Natural killer cell (primary cell): ENCODE data around the gene RIC3. TPM values are rescaled to one million over a fixed set of nuclear protein-coding genes. Genes with fewer than 3 reads are reported as not detected.
A peak's percentile ranks its signal among the peaks of the same experiment; 100 is the strongest.
"Not testable (repeated sequence)": the region's sequence is repeated elsewhere in the genome, so short reads cannot be mapped to it uniquely, and the experiment has no call there.

Experiments used
- ATAC-seq, 3 donors: fragments of 150-1000 bp in 2 of 3; fragments of 200-7000 bp in 1 of 3; cut with Tn5 transposase; 1 replicate in 1 of 3; 2 replicates in 2 of 3; pipeline ENCODE4 v1.10.0; 2021; ENCODE audit warnings: mild to moderate bottlenecking in 2 of 3, moderate library complexity in 2 of 3
- DNase-seq, 2 donors: peaks; one replicate each; pipeline versions ENCODE4 v3.0.0 to v3.0.0-alpha.2; 2013 to 2021; ENCODE audit warnings: mixed read lengths in 1 of 2
- H3K27ac ChIP-seq: one replicate; pipeline ENCODE4 v1.5.1; 2013; ENCODE audit warnings: mild to moderate bottlenecking, low read length
- H3K27me3 ChIP-seq: one replicate; pipeline ENCODE4 v1.6.1; 2013; ENCODE audit warnings: low read length; ENCODE audit not compliant: control insufficient read depth, insufficient read depth
- H3K36me3 ChIP-seq: one replicate; pipeline ENCODE4 v1.6.1; 2013; ENCODE audit warnings: low read length; ENCODE audit not compliant: control insufficient read depth, insufficient read depth
- H3K4me1 ChIP-seq: one replicate; pipeline ENCODE4 v1.6.1; 2013; ENCODE audit warnings: low read length; ENCODE audit not compliant: control insufficient read depth, insufficient read depth
- H3K4me3 ChIP-seq: one replicate; pipeline ENCODE4 v1.5.1; 2013; ENCODE audit warnings: low read length
- H3K9me3 ChIP-seq: one replicate; pipeline ENCODE4 v1.6.1; 2013; ENCODE audit warnings: low read length; ENCODE audit not compliant: control insufficient read depth, insufficient read depth
- H3K27ac Mint-ChIP-seq, 2 donors: one replicate each; pipeline ENCODE4 v1.8.0; 2022; ENCODE audit warnings: mild to moderate bottlenecking in 2 of 2, mixed read lengths in 2 of 2, moderate library complexity in 1 of 2
- H3K27me3 Mint-ChIP-seq, 2 donors: one replicate each; pipeline ENCODE4 v1.8.0; 2022; ENCODE audit warnings: low read depth in 2 of 2, mixed read lengths in 2 of 2
- H3K36me3 Mint-ChIP-seq: one replicate; pipeline ENCODE4 v1.8.0; 2022; ENCODE audit warnings: mixed read lengths
- H3K4me1 Mint-ChIP-seq, 2 donors: one replicate each; pipeline ENCODE4 v1.8.0; 2022; ENCODE audit warnings: mixed read lengths in 2 of 2
- H3K4me3 Mint-ChIP-seq: one replicate; pipeline ENCODE4 v1.8.0; 2022; ENCODE audit warnings: mild to moderate bottlenecking, moderate library complexity, mixed read lengths
- H3K9me3 Mint-ChIP-seq, 2 donors: one replicate each; pipeline ENCODE4 v1.8.0; 2022; ENCODE audit warnings: mixed read lengths in 2 of 2
- WGBS: methylation state at CpG from one replicate; pipeline ENCODE4 v1.1.7; 2013; ENCODE audit warnings: missing lambda C conversion rate; ENCODE audit not compliant: insufficient coverage; 5-methylcytosine and 5-hydroxymethylcytosine counted together
- intact Hi-C: fragments of 100-400 bp; cut with micrococcal nuclease; formaldehyde crosslinking; loops from one replicate; pipeline ENCODE4 v1.14.2; 2022
- total RNA-seq, 4 donors: library from RNA; stranded (reverse); fragments of 120-200 nt in 1 of 4; gene quantifications; one replicate each; pipeline versions ENCODE4 v1.2.3 to v1.2.4, GENCODE V29; 2013 to 2022
- TF ChIP-seq, protein P1 (sequence below): fragments of 200-600 bp; IDR thresholded peaks from one replicate; pipeline ENCODE4 v1.8.0; 2022; ENCODE audit warnings: antibody characterized with exemption

Gene RIC3
- total RNA-seq, 3 donors from 2014 or later (not counting 1 experiment from before 2014, with no cell fraction given): 3.5 to 4.7 (median 3.6) TPM

DNA sequence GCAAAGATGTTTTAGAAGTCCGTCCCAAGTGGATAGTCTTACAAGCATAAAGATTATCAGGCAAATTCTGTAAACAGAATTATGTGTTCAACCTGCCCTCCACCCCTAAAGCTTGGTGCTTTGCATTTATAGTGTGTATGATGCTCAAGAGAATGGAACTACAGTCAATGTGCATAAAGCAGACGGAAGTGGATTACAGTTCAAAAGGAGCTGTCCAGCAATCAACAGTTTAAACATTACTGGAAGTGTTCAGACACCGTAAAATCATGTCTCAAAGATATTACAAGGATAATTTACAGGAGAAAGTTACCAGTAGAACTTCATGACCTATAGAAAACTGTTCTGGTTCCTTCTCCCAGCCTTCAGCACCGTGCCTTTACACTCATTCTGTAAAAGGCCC is 1.0 kb downstream of the RIC3 start:
- Histone ChIP-seq H3K36me3 (no peaks in the 10 kb centered on the region), H3K27ac (no peak overlapping the region), H3K4me3 (no peak overlapping the region), H3K4me1 (peaks cover 8% of the 10 kb centered on the region), H3K27me3 (peaks cover 23% of the 10 kb centered on the region), H3K9me3 (no peaks in the 10 kb centered on the region)
- Mint-ChIP-seq H3K27me3 (peaks cover 42 to 53% of the 10 kb centered on the region in 2 donors), H3K27ac (no peak overlapping the region), H3K4me3 (peak overlapping the region; percentile 67), H3K4me1 (peaks cover 15 to 21% of the 10 kb centered on the region in 2 donors), H3K36me3 (peaks cover 14% of the 10 kb centered on the region), H3K9me3 (peaks cover 0 to 5% of the 10 kb centered on the region in 2 donors)
- DNase-seq (no peak), ATAC-seq (no peak)
- intact Hi-C loops: no loop called here
- TF ChIP-seq, protein P1, sequence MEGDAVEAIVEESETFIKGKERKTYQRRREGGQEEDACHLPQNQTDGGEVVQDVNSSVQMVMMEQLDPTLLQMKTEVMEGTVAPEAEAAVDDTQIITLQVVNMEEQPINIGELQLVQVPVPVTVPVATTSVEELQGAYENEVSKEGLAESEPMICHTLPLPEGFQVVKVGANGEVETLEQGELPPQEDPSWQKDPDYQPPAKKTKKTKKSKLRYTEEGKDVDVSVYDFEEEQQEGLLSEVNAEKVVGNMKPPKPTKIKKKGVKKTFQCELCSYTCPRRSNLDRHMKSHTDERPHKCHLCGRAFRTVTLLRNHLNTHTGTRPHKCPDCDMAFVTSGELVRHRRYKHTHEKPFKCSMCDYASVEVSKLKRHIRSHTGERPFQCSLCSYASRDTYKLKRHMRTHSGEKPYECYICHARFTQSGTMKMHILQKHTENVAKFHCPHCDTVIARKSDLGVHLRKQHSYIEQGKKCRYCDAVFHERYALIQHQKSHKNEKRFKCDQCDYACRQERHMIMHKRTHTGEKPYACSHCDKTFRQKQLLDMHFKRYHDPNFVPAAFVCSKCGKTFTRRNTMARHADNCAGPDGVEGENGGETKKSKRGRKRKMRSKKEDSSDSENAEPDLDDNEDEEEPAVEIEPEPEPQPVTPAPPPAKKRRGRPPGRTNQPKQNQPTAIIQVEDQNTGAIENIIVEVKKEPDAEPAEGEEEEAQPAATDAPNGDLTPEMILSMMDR: no peak
- WGBS: 71% methylated on average over 3 of the region's 4 CpGs

DNA sequence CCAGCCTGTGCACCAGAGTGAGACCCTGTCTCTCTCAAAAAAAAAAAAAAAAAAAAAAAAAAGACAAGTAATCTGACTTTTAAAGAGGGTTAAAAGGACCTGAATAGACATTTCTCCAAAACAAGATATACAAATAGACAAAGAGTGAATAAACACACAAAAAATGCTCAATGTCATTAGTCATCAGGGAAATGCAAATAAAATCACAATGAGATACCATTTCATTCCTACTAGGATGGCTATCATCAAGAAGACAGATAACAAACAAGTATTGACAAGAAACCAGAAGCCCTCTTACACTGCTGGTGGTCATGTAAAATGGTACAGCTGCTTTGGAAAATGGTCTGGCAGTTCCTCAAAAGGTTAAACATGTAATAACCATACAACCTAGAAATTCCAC is 4.1 kb downstream of the RIC3 start:
- peaks cover 11% of the 10 kb centered on the region for H3K36me3 Mint-ChIP-seq
- TF ChIP-seq, protein P1: no peak
- ATAC-seq: no peak
- no peak overlapping the region for H3K27ac Mint-ChIP-seq
- H3K27ac ChIP-seq: no peak overlapping the region
- no peaks in the 10 kb centered on the region for H3K9me3 ChIP-seq
- peaks cover 33 to 49% of the 10 kb centered on the region in 2 donors for H3K27me3 Mint-ChIP-seq
- no peak for DNase-seq
- intact Hi-C loops: no loop called here
- no peak overlapping the region for H3K4me3 Mint-ChIP-seq
- no peaks in the 10 kb centered on the region for H3K36me3 ChIP-seq
- peaks cover 15 to 21% of the 10 kb centered on the region in 2 donors for H3K4me1 Mint-ChIP-seq
- H3K27me3 ChIP-seq: peaks cover 17% of the 10 kb centered on the region
- peaks cover 0 to 5% of the 10 kb centered on the region in 2 donors for H3K9me3 Mint-ChIP-seq
- H3K4me3 ChIP-seq: no peak overlapping the region
- peaks cover 8% of the 10 kb centered on the region for H3K4me1 ChIP-seq

DNA sequence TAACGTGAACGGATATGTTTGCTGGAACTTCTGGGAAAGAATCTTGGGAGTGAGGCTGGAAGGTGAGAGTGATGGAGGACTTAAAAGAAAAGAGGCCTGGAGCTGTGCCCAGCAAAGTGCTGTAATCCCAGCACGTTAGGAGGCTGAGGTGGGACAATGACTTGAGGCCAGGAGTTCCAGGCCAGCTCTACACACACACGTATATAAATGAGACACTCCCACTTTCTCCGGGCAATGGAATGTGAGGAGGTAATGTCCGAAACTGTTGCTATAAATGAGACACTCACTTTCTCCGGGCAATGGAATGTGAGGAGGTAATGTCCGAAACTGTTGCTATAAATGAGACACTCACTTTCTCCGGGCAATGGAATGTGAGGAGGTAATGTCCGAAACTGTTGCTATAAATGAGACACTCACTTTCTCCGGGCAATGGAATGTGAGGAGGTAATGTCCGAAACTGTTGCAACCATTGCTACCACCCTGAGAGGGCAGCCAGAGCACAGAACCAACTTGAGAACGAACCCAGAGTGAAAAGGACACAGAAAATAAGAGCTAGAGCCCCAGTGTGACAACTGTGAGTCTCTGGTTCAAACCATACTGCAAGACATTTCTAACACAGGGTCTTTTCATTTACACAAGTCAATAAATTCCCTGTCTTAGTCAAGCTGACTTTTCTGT is 7.1 kb downstream of the RIC3 start:
- H3K4me1 ChIP-seq, H3K9me3 ChIP-seq, intact Hi-C loops, H3K4me1 Mint-ChIP-seq, H3K9me3 Mint-ChIP-seq, H3K36me3 Mint-ChIP-seq, H3K27me3 ChIP-seq, H3K27ac ChIP-seq, H3K27ac Mint-ChIP-seq, H3K4me3 ChIP-seq, H3K36me3 ChIP-seq, H3K4me3 Mint-ChIP-seq, DNase-seq, ATAC-seq: not testable (repeated sequence)
- peaks cover 12 to 19% of the 10 kb centered on the region in 2 donors for H3K27me3 Mint-ChIP-seq
- 93% methylated on average over 4 of the region's 13 CpGs for WGBS

DNA sequence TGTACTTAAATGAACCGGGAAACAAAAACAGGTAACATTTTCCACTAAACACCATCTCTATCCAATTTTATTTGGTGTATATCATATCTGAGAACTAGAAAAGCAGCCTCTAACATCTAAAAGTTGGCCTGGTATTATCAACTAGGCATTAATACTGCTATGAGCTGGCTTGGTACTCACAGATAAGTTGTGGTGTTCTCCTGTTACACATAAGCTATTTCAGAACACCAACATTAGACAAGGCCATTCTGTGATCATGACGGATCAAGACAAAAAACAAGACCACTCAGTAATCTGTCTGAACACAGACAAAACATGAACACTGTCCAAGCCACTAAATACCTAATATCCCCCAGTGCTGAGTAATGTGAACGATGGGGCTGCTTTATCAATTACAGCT is 11.9 kb downstream of the RIC3 start:
- Mint-ChIP-seq H3K4me3 (no peak overlapping the region), H3K4me1 (no peaks in the 10 kb centered on the region), H3K9me3 (no peaks in the 10 kb centered on the region), H3K27ac (no peak overlapping the region), H3K36me3 (no peaks in the 10 kb centered on the region), H3K27me3 (peaks cover 0 to 6% of the 10 kb centered on the region in 2 donors)
- DNase-seq (no peak), ATAC-seq (no peak)
- WGBS: 90% methylated on average over 2 of the region's 3 CpGs
- Histone ChIP-seq H3K36me3 (no peaks in the 10 kb centered on the region), H3K27me3 (no peaks in the 10 kb centered on the region), H3K4me3 (no peak overlapping the region), H3K4me1 (no peaks in the 10 kb centered on the region), H3K9me3 (no peaks in the 10 kb centered on the region), H3K27ac (no peak overlapping the region)
- intact Hi-C loops: no loop called here
- TF ChIP-seq, protein P1: no peak
